Kasumi-1 (cell line): ENCODE measurements around the gene ANKRD27.
"Not testable (repeated sequence)": the region's sequence is repeated elsewhere in the genome, so short reads cannot be mapped to it uniquely, and the experiment has no call there.

ENCODE experiments used
- DNase-seq, 2 experiments: peaks; one replicate each; lab custom pipeline; 2025; lab: John Stamatoyannopoulos, UW

The ANKRD27 gene

GRCh38 chr19:32688311-32688710 is 13.3 kb upstream of the ANKRD27 start:
- DNase-seq, result no peak

- DNase-seq, result no peak
Measured at GRCh38 chr19:32687681-32688080, 12.7 kb upstream of the ANKRD27 start.

GRCh38 chr19:32686847-32687475 is 12.0 kb upstream of the ANKRD27 start:
- DNase-seq, result no peak

DNA sequence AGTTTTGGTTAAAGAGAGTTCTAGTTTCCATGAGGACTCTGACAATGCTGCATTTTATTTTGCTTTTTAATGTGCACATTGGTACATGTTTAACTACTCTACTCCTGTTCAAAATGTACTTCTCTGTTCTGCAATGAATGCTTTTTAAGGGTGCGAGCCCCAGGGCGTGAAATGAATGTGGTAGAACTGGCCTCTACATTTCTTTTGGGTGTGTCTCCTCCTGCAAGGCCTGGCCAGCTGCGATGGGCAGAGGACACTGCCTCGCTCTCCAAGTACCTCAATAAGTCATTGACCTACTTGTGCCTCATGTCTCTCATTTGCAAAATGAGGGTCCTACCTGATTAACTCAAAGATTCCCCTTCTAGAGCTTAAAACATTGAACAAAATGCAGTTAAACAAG is 7.3 kb upstream of the ANKRD27 start:
- no peak for DNase-seq

GRCh38 chr19:32680986-32681385 is 6.0 kb upstream of the ANKRD27 start:
- DNase-seq, result no peak

GRCh38 chr19:32677657-32678056 is 2.7 kb upstream of the ANKRD27 start:
- peak; percentile 8 to 18 for DNase-seq

- DNase-seq, result no peak
Measured at GRCh38 chr19:32676895-32677359, 1.9 kb upstream of the ANKRD27 start.

GRCh38 chr19:32676186-32676894 is 1.4 kb upstream of the ANKRD27 start:
- no peak for DNase-seq

- peak; percentile 47 to 78 for DNase-seq
Measured at GRCh38 chr19:32675720-32676185, 773 bp upstream of the ANKRD27 start, which contains the start of gene RGS9BP. TSS of gene RGS9BP (plus strand) at chr19:32675848. CDS start at chr19:32676264, 416 bp downstream.

DNA sequence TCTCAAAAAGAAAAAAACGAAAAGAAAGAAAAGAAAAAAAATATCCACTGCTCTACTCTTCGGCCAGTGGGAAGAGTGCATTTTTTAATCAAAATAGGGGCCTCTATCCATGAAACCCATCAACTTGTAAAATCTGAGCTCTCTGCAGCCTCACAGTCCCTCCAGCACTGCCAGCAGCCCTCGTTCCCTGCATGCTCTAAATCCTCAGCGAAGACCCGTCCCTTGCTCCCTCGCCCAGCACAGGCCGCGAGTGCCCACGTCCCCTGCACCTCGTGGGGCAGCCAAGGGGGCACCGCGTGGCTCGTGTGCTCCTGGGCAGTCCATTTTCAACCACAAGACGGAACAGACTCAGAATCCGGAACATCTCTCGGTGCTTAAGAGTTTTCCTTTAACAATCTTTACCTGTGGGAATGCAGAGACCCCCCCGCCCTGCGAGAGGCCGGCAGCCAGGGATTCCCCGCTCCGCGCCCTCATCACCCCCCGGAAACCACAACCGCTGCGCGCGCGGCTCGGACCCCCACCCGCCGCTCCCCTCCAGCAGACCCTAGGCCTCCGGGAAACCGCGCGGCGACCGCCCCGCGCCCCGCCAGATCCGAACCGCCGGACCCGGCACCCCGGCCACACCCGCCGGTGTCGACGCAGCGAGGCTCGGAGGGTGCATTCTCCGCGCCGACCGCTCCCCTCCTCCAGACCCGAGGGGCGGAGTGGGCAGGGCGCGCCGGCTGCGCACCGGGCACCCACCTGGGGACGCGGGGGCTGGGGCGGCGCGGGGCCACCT is 638 bp downstream of the ANKRD27 start:
- no peak for DNase-seq

DNA sequence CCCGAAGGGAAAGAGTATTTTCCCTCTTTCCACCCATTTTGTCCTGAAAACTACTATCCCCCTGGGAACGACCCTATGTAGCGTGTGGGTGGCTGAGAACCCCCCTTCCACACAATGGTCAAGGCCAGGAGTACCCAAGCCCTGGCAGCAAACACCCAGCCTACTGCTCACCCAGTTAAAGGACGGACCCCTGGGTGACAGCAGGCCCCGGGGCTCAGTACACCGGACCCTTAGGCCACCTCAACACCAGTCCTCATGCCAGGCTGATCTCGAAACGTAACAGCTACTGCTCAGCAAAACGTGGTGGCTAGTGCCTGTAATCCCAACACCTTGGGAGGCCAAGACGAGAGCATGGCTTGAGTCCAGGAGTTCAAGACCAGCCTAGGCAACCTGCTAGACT is 1.4 kb downstream of the ANKRD27 start:
- no peak for DNase-seq

GRCh38 chr19:32672841-32673240 is 2.1 kb downstream of the ANKRD27 start:
- DNase-seq, result no peak

DNA sequence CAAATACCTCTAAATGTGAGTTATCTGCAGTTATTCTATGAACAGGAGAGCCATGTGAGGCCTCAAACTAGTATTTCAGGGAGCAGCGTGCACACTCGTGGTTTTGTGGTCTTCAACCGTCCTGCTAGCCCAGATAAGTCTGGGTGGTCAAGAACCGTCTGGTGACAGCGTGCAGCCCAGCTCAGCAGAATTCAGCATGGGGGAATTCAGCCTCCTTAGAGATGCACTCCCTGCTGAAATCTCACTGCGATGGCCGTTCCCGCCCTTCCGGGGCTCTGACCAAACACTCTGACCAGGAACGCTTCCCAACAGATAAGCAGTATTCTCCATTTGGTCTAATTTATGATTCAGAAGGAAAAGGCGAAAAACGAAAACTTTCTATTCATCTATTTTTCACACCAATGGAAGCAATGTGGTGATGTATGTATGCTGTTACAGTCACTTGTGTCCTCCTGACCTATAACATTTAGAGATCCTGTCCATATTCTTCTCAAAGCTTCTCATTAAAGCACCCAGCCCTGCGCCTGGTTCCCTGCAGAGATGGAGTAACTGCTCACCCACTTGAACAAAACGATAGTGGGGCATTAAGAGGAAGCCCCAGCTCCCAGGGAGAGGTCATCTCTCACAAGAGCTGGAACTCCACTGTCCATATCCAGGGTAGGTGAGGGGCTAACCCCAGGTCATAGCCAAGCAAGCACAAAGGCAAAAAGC is 2.9 kb downstream of the ANKRD27 start:
- no peak for DNase-seq

DNA sequence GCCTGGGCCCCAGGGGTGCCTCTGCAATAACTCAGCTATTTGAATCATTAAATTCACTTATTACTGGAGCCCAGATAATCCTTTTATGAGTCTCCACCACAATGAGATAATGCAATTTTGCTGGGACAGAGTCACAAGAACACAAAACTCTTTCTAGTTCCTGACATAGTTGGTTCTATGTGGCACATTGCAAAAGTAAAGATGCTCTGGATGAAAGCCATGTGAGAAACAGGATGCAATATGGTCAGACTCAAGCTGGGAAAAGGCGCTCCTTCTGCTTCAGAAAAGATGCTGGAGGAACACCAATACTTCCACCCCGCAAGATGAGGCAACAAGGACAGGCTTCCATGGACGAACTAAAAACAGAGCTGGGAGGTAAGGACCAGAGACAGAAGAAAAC is 5.7 kb downstream of the ANKRD27 start:
- DNase-seq, result no peak

- DNase-seq, result no peak
Measured at GRCh38 chr19:32666084-32666483, 8.9 kb downstream of the ANKRD27 start.

DNA sequence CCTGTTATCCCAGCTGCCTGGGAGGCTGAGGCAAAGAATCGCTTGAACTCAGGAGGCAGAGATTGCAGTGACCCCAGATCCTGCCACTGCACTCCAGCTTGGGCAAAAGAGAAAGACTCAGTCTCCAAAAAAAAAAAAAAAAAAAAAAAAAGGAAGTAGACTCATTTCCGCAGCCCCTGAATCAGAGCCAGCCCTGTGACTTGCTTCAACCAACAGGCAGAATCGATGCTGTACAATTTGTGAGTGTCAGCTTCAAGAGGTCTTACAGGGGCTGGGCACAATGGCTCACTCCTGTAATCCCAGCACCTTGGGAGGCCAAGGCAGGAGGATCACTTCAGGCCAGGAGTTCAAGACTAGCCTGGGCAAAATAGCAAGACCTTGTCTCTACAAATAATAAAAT is 12.8 kb downstream of the ANKRD27 start:
- DNase-seq, result peak; percentile 47 to 51

DNA sequence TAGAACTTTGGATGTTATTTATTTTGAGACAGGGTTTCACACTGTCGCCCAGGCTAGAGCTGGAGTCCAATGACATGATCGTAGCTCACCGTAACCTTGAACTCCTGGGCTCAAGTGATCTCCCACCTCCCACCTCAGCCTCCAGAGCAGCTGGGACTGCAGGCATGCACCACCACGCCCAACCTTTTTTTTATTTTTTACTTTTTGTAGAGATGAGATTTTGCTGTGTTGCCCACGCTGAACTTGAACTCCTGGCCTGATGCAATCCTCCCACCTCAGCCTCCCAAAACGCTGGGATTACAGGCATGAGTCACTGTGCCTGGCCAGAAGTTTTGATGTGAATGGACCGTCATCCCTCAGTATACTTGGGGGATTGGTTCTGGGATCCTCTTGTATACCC is 13.7 kb downstream of the ANKRD27 start:
- DNase-seq, result no peak

- no peak for DNase-seq
Measured at GRCh38 chr19:32658527-32658926, 16.5 kb downstream of the ANKRD27 start.

DNA sequence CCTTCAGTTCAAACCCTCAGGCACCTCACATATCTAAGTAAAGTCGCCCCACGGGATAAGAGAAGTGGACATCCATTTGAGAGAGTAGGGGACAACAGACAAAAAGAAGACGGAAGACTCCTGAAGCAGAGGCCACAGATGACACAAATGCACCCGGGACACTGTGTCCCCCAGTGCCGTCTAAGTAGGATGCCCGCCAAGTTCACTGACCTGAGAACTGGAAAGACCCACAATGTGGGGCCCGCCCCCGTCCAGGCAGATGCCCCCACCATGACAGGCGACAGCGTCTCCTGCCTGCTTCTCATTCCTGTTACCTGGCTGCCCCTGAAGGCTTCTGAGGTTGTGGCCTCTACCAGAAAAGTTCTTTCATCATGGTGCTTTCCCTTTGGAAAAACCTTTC is 16.9 kb downstream of the ANKRD27 start:
- no peak for DNase-seq

GRCh38 chr19:32656379-32656778 is 18.6 kb downstream of the ANKRD27 start:
- not testable (repeated sequence) for DNase-seq

DNA sequence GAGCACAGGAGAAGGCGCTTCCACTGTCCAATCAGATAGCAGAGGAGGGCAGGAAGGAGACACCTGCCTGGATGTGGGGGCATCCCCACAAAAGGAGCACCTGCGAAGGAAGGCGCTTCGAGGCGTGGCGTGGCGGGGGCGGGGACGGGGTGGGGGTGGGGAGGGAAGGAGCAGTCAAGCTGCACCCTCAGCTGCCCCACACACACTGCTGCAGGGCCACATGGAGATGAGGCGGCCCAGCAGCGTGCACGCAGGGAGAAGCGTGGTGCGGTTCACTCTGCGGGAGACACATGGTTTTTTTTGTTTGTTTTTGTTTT is 21.4 kb downstream of the ANKRD27 start:
- no peak for DNase-seq

DNA sequence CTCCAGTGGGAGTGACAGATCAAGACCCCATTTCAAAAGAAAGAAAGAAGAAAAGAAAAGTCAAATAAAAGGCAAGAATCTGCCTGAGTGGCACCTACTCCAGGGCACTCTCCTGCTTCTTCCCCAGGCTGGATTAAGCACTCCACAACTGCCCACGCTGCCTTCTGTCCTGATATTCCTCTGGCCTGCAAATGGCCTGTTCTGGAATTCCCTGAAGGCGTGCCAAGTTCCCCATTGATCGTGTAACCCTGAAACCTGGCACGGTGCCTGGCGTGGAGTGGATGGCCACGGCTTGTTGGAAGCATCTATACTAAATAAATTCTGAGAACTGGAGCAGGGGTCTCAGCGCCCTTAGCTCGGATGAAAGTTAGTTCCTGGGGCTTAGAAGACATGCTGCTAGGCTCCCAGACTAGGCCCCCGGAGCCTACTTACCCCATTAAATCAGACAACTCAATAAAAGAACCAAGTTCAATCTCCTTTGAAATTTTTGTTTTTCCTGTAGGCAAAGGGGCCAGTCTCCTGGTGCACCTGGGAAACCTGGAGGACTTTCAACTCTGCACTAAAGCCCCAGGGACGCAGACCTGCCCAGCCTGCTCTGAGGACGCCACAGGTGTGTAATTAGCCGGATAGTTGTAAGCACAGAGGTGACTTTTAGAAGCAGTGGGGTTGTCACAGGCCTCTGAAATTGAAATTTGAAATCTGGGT is 21.9 kb downstream of the ANKRD27 start:
- no peak for DNase-seq
